H1 (cell line): ENCODE data around the gene WDR45. TPM values are rescaled to one million over a fixed set of nuclear protein-coding genes. Genes with fewer than 3 reads are reported as not detected.

Experiments
- CTCF ChIA-PET: fragments of 300-600 bp; sonication (Branson Sonifier 250); formaldehyde crosslinking; loops from one replicate; lab custom pipeline; 2021; ENCODE audit not compliant: partially characterized antibody; lab: Charles Lee
- POLR2A ChIA-PET: fragments of 300-600 bp; sonication (Branson Sonifier 250); formaldehyde crosslinking; loops from one replicate; lab custom pipeline; 2021; ENCODE audit warnings: inconsistent platforms; ENCODE audit not compliant: partially characterized antibody; lab: Charles Lee
- DNase-seq, 2 experiments: peaks; one replicate each; pipeline versions ENCODE4 v3.0.0 to v3.0.0-alpha.2; 2010 to 2022; ENCODE audit warnings: low spot score in 2 of 2, low read depth in 1 of 2, mixed read lengths in 1 of 2
- FAIRE-seq: peaks from 2 replicates; lab custom pipeline; 2011; peaks lifted over from hg19 to GRCh38; lab: Jason Lieb, UNC
- H2AFZ ChIP-seq: 2 replicates; pipeline ENCODE4 v1.8.1; 2012; ENCODE audit warnings: low read length, inconsistent platforms
- H2AK5ac ChIP-seq: 2 replicates; pipeline ENCODE4 v1.6.1; 2013; ENCODE audit warnings: low read depth, low read length
- H2BK120ac ChIP-seq: replicated peaks from 2 replicates; pipeline ENCODE3; 2013; ENCODE audit warnings: low read depth, low read length, inconsistent platforms
- H2BK12ac ChIP-seq: 2 replicates; pipeline ENCODE4 v1.6.1; 2013; ENCODE audit warnings: low read depth, low read length
- H2BK15ac ChIP-seq: 2 replicates; pipeline ENCODE4 v1.6.1; 2013; ENCODE audit warnings: low read length
- H2BK20ac ChIP-seq: 2 replicates; pipeline ENCODE4 v1.6.1; 2013; ENCODE audit warnings: low read length
- H2BK5ac ChIP-seq: 2 replicates; pipeline ENCODE4 v1.6.1; 2013; ENCODE audit warnings: low read depth, low read length
- H3K14ac ChIP-seq: 2 replicates; pipeline ENCODE4 v1.6.1; 2013; ENCODE audit warnings: inconsistent platforms; ENCODE audit not compliant: insufficient read length
- H3K18ac ChIP-seq: 2 replicates; pipeline ENCODE4 v1.6.1; 2013; ENCODE audit warnings: low read length; ENCODE audit errors: extremely low read depth
- H3K23ac ChIP-seq: 2 replicates; pipeline ENCODE4 v1.6.1; 2013; ENCODE audit warnings: inconsistent platforms; ENCODE audit not compliant: insufficient read length
- H3K23me2 ChIP-seq: 2 replicates; pipeline ENCODE4 v1.6.1; 2013; ENCODE audit warnings: low read depth, low read length
- H3K27ac ChIP-seq: 2 replicates; pipeline ENCODE4 v1.6.1; 2011; ENCODE audit warnings: low read depth, low read length, inconsistent platforms
- H3K27me3 ChIP-seq, 4 experiments: replicated peaks in 1 of 4; 1 replicate in 1 of 4; 2 replicates in 3 of 4; pipeline versions ENCODE4 v1.6.1 to v1.8.1; 2011 to 2013; ENCODE audit warnings: low read length in 3 of 4, mild to moderate bottlenecking in 3 of 4, inconsistent platforms in 2 of 4, mixed read lengths in 2 of 4, moderate library complexity in 1 of 4; ENCODE audit not compliant: control insufficient read depth in 3 of 4, insufficient read depth in 3 of 4; ENCODE audit errors: extremely low read depth in 1 of 4
- H3K36me3 ChIP-seq, 4 experiments: 2 replicates each; pipeline versions ENCODE4 v1.6.1 to v1.8.1; 2011 to 2013; ENCODE audit warnings: mild to moderate bottlenecking in 4 of 4, low read length in 3 of 4, moderate library complexity in 2 of 4, control low read depth in 1 of 4, inconsistent platforms in 1 of 4; ENCODE audit not compliant: insufficient read depth in 4 of 4, control insufficient read depth in 2 of 4
- H3K4ac ChIP-seq: replicated peaks from 2 replicates; pipeline ENCODE3; 2013; ENCODE audit warnings: low read length, low read depth, mixed read lengths, inconsistent platforms; ENCODE audit not compliant: insufficient read length
- H3K4me1 ChIP-seq, 4 experiments: replicated peaks in 1 of 4; 1 replicate in 1 of 4; 2 replicates in 3 of 4; pipeline versions ENCODE4 v1.6.1 to v1.8.1; 2011 to 2013; ENCODE audit warnings: low read length in 3 of 4, inconsistent platforms in 2 of 4, mixed read lengths in 1 of 4; ENCODE audit not compliant: insufficient read depth in 4 of 4, control insufficient read depth in 3 of 4
- H3K4me2 ChIP-seq, 2 experiments: 2 replicates each; pipeline versions ENCODE4 v1.6.1 to v1.8.1; 2011 to 2013; ENCODE audit warnings: low read depth in 2 of 2, low read length in 2 of 2, control low read depth in 1 of 2, inconsistent platforms in 1 of 2, mild to moderate bottlenecking in 1 of 2; ENCODE audit not compliant: insufficient read depth in 1 of 2
- H3K4me3 ChIP-seq, 4 experiments: fragments of 200-600, 300-600 bp in 1 of 4; sonication (generic), shearing (Covaris generic), sonication (Bioruptor Twin) in 1 of 4; 2 replicates each; pipeline versions ENCODE4 v1.5.1 to v1.8.1; 2011 to 2016; ENCODE audit warnings: low read length in 4 of 4, low read depth in 3 of 4, control low read depth in 2 of 4, inconsistent platforms in 2 of 4, mild to moderate bottlenecking in 2 of 4, mixed read lengths in 1 of 4, moderate library complexity in 1 of 4; ENCODE audit not compliant: insufficient read depth in 2 of 4; ENCODE audit errors: extremely low read depth in 1 of 4
- H3K56ac ChIP-seq: replicated peaks from 2 replicates; pipeline ENCODE3; 2013; ENCODE audit warnings: low read depth, mild to moderate bottlenecking, mixed read lengths, low read length, inconsistent platforms; ENCODE audit not compliant: insufficient read length
- H3K79me1 ChIP-seq: 2 replicates; pipeline ENCODE4 v1.6.1; 2013; ENCODE audit warnings: low read depth, low read length, control low read depth
- H3K79me2 ChIP-seq, 2 experiments: 2 replicates each; pipeline versions ENCODE4 v1.6.1 to v1.8.1; 2012 to 2013; ENCODE audit warnings: low read length in 2 of 2, mild to moderate bottlenecking in 2 of 2, inconsistent platforms in 1 of 2; ENCODE audit not compliant: insufficient read depth in 2 of 2, control insufficient read depth in 1 of 2
- H3K9ac ChIP-seq, 4 experiments: replicated peaks in 1 of 4; 1 replicate in 1 of 4; 2 replicates in 3 of 4; pipeline versions ENCODE4 v1.6.1 to v1.8.1; 2011 to 2013; ENCODE audit warnings: low read depth in 3 of 4, low read length in 3 of 4, control low read depth in 2 of 4, mild to moderate bottlenecking in 2 of 4, moderate library complexity in 2 of 4, inconsistent platforms in 1 of 4; ENCODE audit errors: extremely low read depth in 1 of 4
- H3K9me3 ChIP-seq, 2 experiments: 2 replicates each; pipeline versions ENCODE4 v1.6.1 to v1.8.1; 2012 to 2013; ENCODE audit warnings: mild to moderate bottlenecking in 2 of 2, moderate library complexity in 2 of 2, control low read depth in 1 of 2, inconsistent platforms in 1 of 2, low read depth in 1 of 2, low read length in 1 of 2, mixed read lengths in 1 of 2; ENCODE audit not compliant: insufficient read depth in 2 of 2
- H4K20me1 ChIP-seq, 2 experiments: replicated peaks in 1 of 2; 2 replicates each; pipeline versions ENCODE3 to v1.8.1; 2011 to 2013; ENCODE audit warnings: inconsistent platforms in 2 of 2, low read length in 2 of 2, mild to moderate bottlenecking in 1 of 2; ENCODE audit not compliant: insufficient read depth in 2 of 2, control insufficient read depth in 1 of 2
- H4K5ac ChIP-seq: 2 replicates; pipeline ENCODE4 v1.6.1; 2013; ENCODE audit warnings: low read length, low read depth, mixed read lengths, inconsistent platforms; ENCODE audit not compliant: insufficient read length
- H4K8ac ChIP-seq: 2 replicates; pipeline ENCODE4 v1.8.0; 2013; ENCODE audit warnings: mild to moderate bottlenecking, moderate library complexity, low read length, inconsistent platforms; ENCODE audit not compliant: insufficient read depth; ENCODE audit errors: extremely low read depth
- H4K91ac ChIP-seq: replicated peaks from 2 replicates; pipeline ENCODE3; 2013; ENCODE audit warnings: low read length, mixed read lengths, inconsistent platforms; ENCODE audit not compliant: insufficient read length
- ASH2L ChIP-seq: fragments of 200-600, 300-600 bp; sonication (generic); IDR thresholded peaks from one replicate; pipeline ENCODE4 v1.7.1; 2017; ENCODE audit warnings: low read length
- BCL11A ChIP-seq, 2 experiments: IDR thresholded peaks; one replicate each; pipeline ENCODE4 v1.6.1; 2011; ENCODE audit warnings: low read depth in 2 of 2, low read length in 2 of 2, mild to moderate bottlenecking in 2 of 2
- BRCA1 ChIP-seq: IDR thresholded peaks from 2 replicates; pipeline ENCODE4 v1.6.1; 2012; ENCODE audit warnings: low read depth, low read length, improper control_type of control experiment
- JUND ChIP-seq: IDR thresholded peaks from 2 replicates; pipeline ENCODE4 v1.6.1; 2011; ENCODE audit warnings: mild to moderate bottlenecking, improper control_type of control experiment, low read length
- KDM4A ChIP-seq: IDR thresholded peaks from one replicate; pipeline ENCODE4 v1.7.1; 2012; ENCODE audit warnings: low read depth, mild to moderate bottlenecking, moderate library complexity, low read length, inconsistent platforms; ENCODE audit not compliant: severe bottlenecking
- NRF1 ChIP-seq: IDR thresholded peaks from 2 replicates; pipeline ENCODE4 v1.6.1; 2011; ENCODE audit warnings: mild to moderate bottlenecking, low read depth, low read length, improper control_type of control experiment
- SIRT6 ChIP-seq: IDR thresholded peaks from one replicate; pipeline ENCODE4 v1.7.1; 2012; ENCODE audit warnings: low read length, inconsistent platforms
- SP1 ChIP-seq: IDR thresholded peaks from 2 replicates; pipeline ENCODE4 v1.6.1; 2011; ENCODE audit warnings: low read depth, low read length
- SP2 ChIP-seq: IDR thresholded peaks from 2 replicates; pipeline ENCODE4 v1.6.1; 2012; ENCODE audit warnings: mild to moderate bottlenecking, low read length, inconsistent platforms
- SRF ChIP-seq: IDR thresholded peaks from 2 replicates; pipeline ENCODE4 v1.6.1; 2011; ENCODE audit warnings: mild to moderate bottlenecking, low read depth, low read length, moderate library complexity
- TBP ChIP-seq: IDR thresholded peaks from 2 replicates; pipeline ENCODE4 v1.6.1; 2011; ENCODE audit warnings: low read depth, low read length, improper control_type of control experiment
- WGBS, 2 experiments: shearing (Covaris generic) in 1 of 2; methylation state at CpG; one replicate each; pipeline versions ENCODE4 v1.1.6 to v1.1.7; 2013 to 2015; ENCODE audit warnings: low lambda C conversion rate in 2 of 2, mixed read lengths in 2 of 2, inconsistent platforms in 1 of 2, low coverage in 1 of 2, missing lambda C conversion rate in 1 of 2; ENCODE audit not compliant: insufficient replicate concordance in 2 of 2, insufficient coverage in 1 of 2, insufficient read length in 1 of 2; ENCODE audit errors: extremely low coverage in 1 of 2, missing lambda C conversion rate in 1 of 2; 5-methylcytosine and 5-hydroxymethylcytosine counted together
- polyA plus RNA-seq, 7 experiments: library from polyadenylated mRNA; depleted of rRNA in 3 of 7; stranded (reverse) in 5 of 7; unstranded in 2 of 7; fragments of >200 nt in 5 of 7; fragments of 200-250 nt in 2 of 7; gene quantifications; 1 replicate in 5 of 7; 2 replicates in 1 of 7; 4 replicates in 1 of 7; pipeline versions ENCODE4 v1.2.1 to v1.2.3, GENCODE V29; 2011 to 2013; ENCODE audit warnings: missing spikeins in 2 of 7, mixed read lengths in 2 of 7
- total RNA-seq: library from RNA; stranded (reverse); fragmentation: NEBNext Ultra II Directional; extraction: Animal tissue kit (Norgen Biotek cat#: 25700); gene quantifications from 2 replicates; pipeline ENCODE4 v1.2.1, GENCODE V29; 2021
- TF ChIP-seq, protein P1 (sequence below): IDR thresholded peaks from 2 replicates; pipeline ENCODE4 v1.6.1; 2011; ENCODE audit warnings: low read depth, mild to moderate bottlenecking, low read length; ENCODE audit not compliant: insufficient read depth
- TF ChIP-seq, protein P2 (sequence below): IDR thresholded peaks from 2 replicates; pipeline ENCODE4 v1.6.1; 2012; ENCODE audit warnings: low read length, inconsistent platforms

WDR45 gene
- total and polyA plus RNA-seq, 2 of the 8 experiments (the other 6 are each of a cell fraction or from before 2014, with no cell fraction given), result 27.9 to 49.7 TPM

DNA sequence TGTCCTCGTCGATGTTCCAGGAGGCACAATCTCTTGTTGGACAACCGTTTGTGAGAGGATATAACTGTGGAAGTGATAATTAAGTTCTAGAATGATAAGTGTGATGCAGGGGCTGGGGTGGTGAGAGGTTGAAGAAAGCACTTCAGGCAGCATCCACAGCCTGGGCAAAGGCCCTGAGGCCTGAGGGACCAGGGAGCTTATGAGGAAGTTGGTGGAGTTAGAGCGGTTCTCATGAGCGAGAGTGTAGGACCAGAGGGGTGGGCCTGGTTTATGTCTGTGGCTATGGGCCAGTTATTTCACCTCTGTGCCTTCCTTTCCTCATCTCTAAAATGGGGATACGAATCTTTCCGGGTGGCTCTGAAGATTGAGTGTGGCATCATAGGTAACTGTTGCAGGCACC, 18.2 kb downstream of the WDR45 start:
- Histone ChIP-seq H3K14ac (no peak overlapping the region), H3K4me2 (no peak overlapping the region), H2BK20ac (no peak overlapping the region), H4K8ac (no peak overlapping the region), H3K4me3 (no peak overlapping the region), H2BK5ac (no peak overlapping the region), H3K27me3 (no peaks in the 10 kb centered on the region), H2AK5ac (no peak overlapping the region), H3K79me1 (no peaks in the 10 kb centered on the region), H3K56ac (no peak overlapping the region), H3K4ac (no peak overlapping the region), H3K18ac (no peak overlapping the region), H3K9me3 (no peaks in the 10 kb centered on the region), H2BK15ac (no peak overlapping the region), H4K20me1 (peaks cover 0 to 1% of the 10 kb centered on the region in 2 experiments), H3K23ac (no peak overlapping the region), H3K9ac (no peak overlapping the region), H2BK120ac (no peak overlapping the region), H2AFZ (no peak overlapping the region), H3K23me2 (no peaks in the 10 kb centered on the region), H3K79me2 (no peaks in the 10 kb centered on the region; a peak in 1 of 4 replicates), H3K27ac (no peak overlapping the region), H4K5ac (no peak overlapping the region), H4K91ac (no peak overlapping the region), H3K4me1 (peaks cover 0 to 4% (median 0%) of the 10 kb centered on the region in 4 experiments; a peak in 3 of 7 replicates), H2BK12ac (no peak overlapping the region), H3K36me3 (peaks cover 0 to 12% (median 3%) of the 10 kb centered on the region in 4 experiments; a peak in 2 of 8 replicates)
- DNase-seq (no peak), FAIRE-seq (no peak)
- ChIA-PET POLR2A (interaction anchor here (0.7 to 1.5 kb wide), 2 partner anchors 9 to 18 kb away, joined by 3 to 6 read pairs; partner anchors contain the start of gene WDR45), CTCF (interaction anchor here (0.8 to 1.4 kb wide), 2 partner anchors 33 to 90 kb away, joined by 3 read pairs; partner anchors contain the start of gene KCND1)
- WGBS, 2 experiments, result 90% methylated on average over 5 of the region's 7 CpGs; no CpG with 5 or more reads in 1 of the 2 experiments
- TF ChIP-seq, protein P1, sequence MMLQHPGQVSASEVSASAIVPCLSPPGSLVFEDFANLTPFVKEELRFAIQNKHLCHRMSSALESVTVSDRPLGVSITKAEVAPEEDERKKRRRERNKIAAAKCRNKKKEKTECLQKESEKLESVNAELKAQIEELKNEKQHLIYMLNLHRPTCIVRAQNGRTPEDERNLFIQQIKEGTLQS, result no peak
- TF ChIP-seq, protein P2, sequence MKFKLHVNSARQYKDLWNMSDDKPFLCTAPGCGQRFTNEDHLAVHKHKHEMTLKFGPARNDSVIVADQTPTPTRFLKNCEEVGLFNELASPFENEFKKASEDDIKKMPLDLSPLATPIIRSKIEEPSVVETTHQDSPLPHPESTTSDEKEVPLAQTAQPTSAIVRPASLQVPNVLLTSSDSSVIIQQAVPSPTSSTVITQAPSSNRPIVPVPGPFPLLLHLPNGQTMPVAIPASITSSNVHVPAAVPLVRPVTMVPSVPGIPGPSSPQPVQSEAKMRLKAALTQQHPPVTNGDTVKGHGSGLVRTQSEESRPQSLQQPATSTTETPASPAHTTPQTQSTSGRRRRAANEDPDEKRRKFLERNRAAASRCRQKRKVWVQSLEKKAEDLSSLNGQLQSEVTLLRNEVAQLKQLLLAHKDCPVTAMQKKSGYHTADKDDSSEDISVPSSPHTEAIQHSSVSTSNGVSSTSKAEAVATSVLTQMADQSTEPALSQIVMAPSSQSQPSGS, result no peak
- TF ChIP-seq SIRT6 (no peak), TBP (no peak), SP2 (no peak), BRCA1 (no peak), SRF (no peak), KDM4A (no peak), ASH2L (no peak), BCL11A (IDR thresholded peaks at IDR 0.05; ENCODE audit: low read depth in 2 of 2, low read length in 2 of 2) (no peak), NRF1 (no peak), SP1 (no peak), JUND (no peak)
